ENCODE measurements around the gene NPIPA3. TPM values are rescaled to one million over a fixed set of nuclear protein-coding genes. Genes with fewer than 3 reads are reported as not detected.
"Not testable (repeated sequence)": the region's sequence is repeated elsewhere in the genome, so short reads cannot be mapped to it uniquely, and the experiment has no call there.

Gene NPIPA3
- total RNA-seq, 1 donor from 2014 or later: 0.85 TPM

- TF ChIP-seq CTCF (IDR thresholded peaks at IDR 0.05; ENCODE audit: borderline replicate concordance): no peak
- peaks cover 22% of the 10 kb centered on the region for H3K36me3 ChIP-seq
- H3K4me3 ChIP-seq: no peak overlapping the region
- H3K27ac ChIP-seq (replicated peaks): no peak overlapping the region
- no peaks in the 10 kb centered on the region for H3K4me1 ChIP-seq
- H3K9me3 ChIP-seq (replicated peaks): no peaks in the 10 kb centered on the region
- peaks cover 6% of the 10 kb centered on the region for H3K27me3 ChIP-seq (ENCODE audit: low read depth)
- intact Hi-C loops (cut with micrococcal nuclease): no loop called here
- DNase-seq: no peak
These were observed 30.7 kb upstream of the NPIPA3 start for GRCh38 chr16:14672403-14672971.

- no peak for TF ChIP-seq CTCF (IDR thresholded peaks at IDR 0.05; ENCODE audit: borderline replicate concordance)
- DNase-seq: no peak
- no peaks in the 10 kb centered on the region for H3K36me3 ChIP-seq
- no peaks in the 10 kb centered on the region for H3K9me3 ChIP-seq (replicated peaks)
- no peak overlapping the region for H3K27ac ChIP-seq (replicated peaks)
- intact Hi-C loops (cut with micrococcal nuclease): no loop called here
- no peaks in the 10 kb centered on the region for H3K4me1 ChIP-seq
- H3K4me3 ChIP-seq: no peak overlapping the region
- H3K27me3 ChIP-seq (ENCODE audit: low read depth): peaks cover 26% of the 10 kb centered on the region
These were observed 26.6 kb upstream of the NPIPA3 start for GRCh38 chr16:14676633-14677032.

DNA sequence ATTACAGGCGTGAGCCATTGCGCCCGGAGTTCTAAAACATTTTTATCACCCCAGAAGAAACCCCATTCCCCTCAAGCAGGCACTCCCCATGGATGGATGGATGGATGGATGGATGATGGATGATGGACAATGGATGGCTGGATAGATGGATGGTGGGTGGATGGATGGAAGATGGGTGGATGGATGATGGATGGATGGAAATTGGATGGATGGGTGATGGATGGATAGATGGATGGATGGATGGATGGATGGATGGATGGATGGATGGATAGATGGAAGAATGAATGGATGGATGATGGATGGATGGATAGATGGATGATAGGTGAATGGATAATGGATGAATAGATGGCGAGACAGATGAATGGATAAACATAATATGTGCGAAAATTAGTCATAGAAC lies 25.6 kb upstream of the NPIPA3 start:
- Histone ChIP-seq H3K27ac (replicated peaks) (no peak overlapping the region), H3K9me3 (replicated peaks) (no peaks in the 10 kb centered on the region), H3K4me1 (no peaks in the 10 kb centered on the region), H3K4me3 (no peak overlapping the region), H3K27me3 (ENCODE audit: low read depth) (peaks cover 26% of the 10 kb centered on the region), H3K36me3 (no peaks in the 10 kb centered on the region)
- DNase-seq: no peak
- intact Hi-C loops (cut with micrococcal nuclease): no loop called here
- no peak for TF ChIP-seq CTCF (IDR thresholded peaks at IDR 0.05; ENCODE audit: borderline replicate concordance)

DNA sequence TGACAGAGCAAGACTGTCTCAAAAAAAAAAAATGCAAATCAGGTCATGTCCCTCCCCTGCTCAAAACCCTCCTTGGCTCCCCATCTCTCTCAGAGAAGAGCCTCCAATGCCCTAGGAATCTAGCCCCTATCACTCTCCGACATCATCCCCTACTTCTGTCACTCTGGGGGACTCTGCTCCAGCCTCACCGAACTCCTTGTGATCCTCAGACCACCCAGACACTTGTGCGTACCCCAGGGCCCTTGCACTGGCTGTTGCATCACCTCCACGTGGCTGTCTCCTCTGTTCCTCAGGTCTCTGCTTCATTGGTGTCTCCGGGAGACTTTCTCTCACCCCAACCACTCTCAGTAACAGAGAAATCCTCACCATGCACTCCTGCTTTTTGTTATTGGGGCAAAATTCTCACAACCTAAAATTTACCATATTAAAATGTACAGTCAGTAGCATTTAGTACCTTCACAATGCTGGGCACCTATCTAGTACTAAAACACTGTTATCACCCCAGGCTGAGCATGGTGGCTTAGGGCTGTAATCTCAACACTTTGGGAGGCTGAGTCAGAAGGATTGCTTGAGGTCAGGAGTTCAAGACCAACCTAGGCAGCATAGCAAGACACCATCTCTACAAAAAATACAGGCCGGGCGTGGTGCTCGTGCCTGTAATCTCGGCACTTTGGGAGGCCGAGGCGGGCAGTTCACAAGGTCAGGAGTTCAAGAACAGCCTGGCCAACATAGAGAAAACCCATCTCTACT lies 24.3 kb upstream of the NPIPA3 start:
- Histone ChIP-seq H3K4me1 (no peaks in the 10 kb centered on the region), H3K36me3 (no peaks in the 10 kb centered on the region), H3K9me3 (replicated peaks) (no peaks in the 10 kb centered on the region), H3K27me3 (ENCODE audit: low read depth) (peaks cover 26% of the 10 kb centered on the region), H3K4me3 (no peak overlapping the region), H3K27ac (replicated peaks) (no peak overlapping the region)
- no peak for TF ChIP-seq CTCF (IDR thresholded peaks at IDR 0.05; ENCODE audit: borderline replicate concordance)
- DNase-seq: no peak
- intact Hi-C loops (cut with micrococcal nuclease): no loop called here

DNA sequence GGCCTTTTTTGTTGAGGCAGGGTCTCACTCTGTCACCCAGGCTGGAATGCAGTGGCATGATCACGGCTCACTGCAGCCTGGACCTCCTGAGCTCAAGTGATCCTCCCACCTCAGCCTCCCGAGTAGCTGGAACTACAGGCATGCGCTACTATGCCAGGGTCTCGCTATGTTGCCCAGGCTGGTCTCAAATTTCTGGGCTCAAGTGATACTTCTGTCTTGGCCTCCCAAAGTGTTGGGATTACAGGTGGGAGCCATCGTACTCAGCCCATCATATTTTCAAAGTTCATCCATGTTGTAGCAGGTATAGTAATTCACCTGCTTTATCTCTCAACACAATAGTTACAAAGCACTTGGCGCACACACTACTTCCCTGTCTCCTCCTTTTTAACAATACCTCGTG lies 22.8 kb upstream of the NPIPA3 start:
- H3K27ac ChIP-seq (replicated peaks); H3K9me3 ChIP-seq (replicated peaks); H3K4me1 ChIP-seq; H3K36me3 ChIP-seq; DNase-seq; H3K4me3 ChIP-seq; intact Hi-C loops (cut with micrococcal nuclease): not testable (repeated sequence)
- peaks cover 26% of the 10 kb centered on the region for H3K27me3 ChIP-seq (ENCODE audit: low read depth)

GRCh38 chr16:14681115-14681514 lies 22.1 kb upstream of the NPIPA3 start:
- Histone ChIP-seq H3K9me3 (replicated peaks) (no peaks in the 10 kb centered on the region), H3K4me3 (no peak overlapping the region), H3K27me3 (ENCODE audit: low read depth) (peaks cover 30% of the 10 kb centered on the region), H3K36me3 (no peaks in the 10 kb centered on the region), H3K4me1 (no peaks in the 10 kb centered on the region), H3K27ac (replicated peaks) (no peak overlapping the region)
- TF ChIP-seq CTCF (IDR thresholded peaks at IDR 0.05; ENCODE audit: borderline replicate concordance): no peak
- intact Hi-C loops (cut with micrococcal nuclease): no loop called here
- no peak for DNase-seq

Data from left ventricle myocardium inferior (tissue), 1 donor.